Activated CD8-positive, alpha-beta memory T cell treated with anti-CD3 and anti-CD28 coated beads, Interleukin-2, amount 50 U/mL, for 1 hour (primary cell): ENCODE measurements around the gene UBE2E3.
"Not testable (repeated sequence)": the region's sequence is repeated elsewhere in the genome, so short reads cannot be mapped to it uniquely, and the experiment has no call there.

Experiments
- DNase-seq: peaks from one replicate; pipeline ENCODE4 v3.0.0-alpha.2; 2020; ENCODE audit errors: extremely low read depth

Gene UBE2E3

GRCh38 chr2:180980106-180980942 lies at the start of gene UBE2E3:
Gene UBE2E3 (plus strand): TSS chr2:180980605. CDS start chr2:180982043, 1,438 bp downstream.
- DNase-seq = peak; percentile 25

- no peak for DNase-seq
These were observed 48.6 kb upstream of the UBE2E3 start for GRCh38 chr2:180931841-180932240.

- no peak for DNase-seq
These were observed 47.1 kb upstream of the UBE2E3 start for GRCh38 chr2:180933332-180933731.

GRCh38 chr2:180934911-180935310 lies 45.5 kb upstream of the UBE2E3 start:
- DNase-seq = no peak

GRCh38 chr2:180937480-180937879 lies 42.9 kb upstream of the UBE2E3 start:
- DNase-seq = not testable (repeated sequence)

- DNase-seq = no peak
These were observed 42.0 kb upstream of the UBE2E3 start for GRCh38 chr2:180938451-180938850.

GRCh38 chr2:180943275-180943674 lies 37.1 kb upstream of the UBE2E3 start:
- DNase-seq = no peak

GRCh38 chr2:180944372-180944771 lies 36.0 kb upstream of the UBE2E3 start:
- no peak for DNase-seq

- no peak for DNase-seq
These were observed 33.2 kb upstream of the UBE2E3 start for GRCh38 chr2:180947208-180947689.

- DNase-seq = no peak
These were observed 30.5 kb upstream of the UBE2E3 start for GRCh38 chr2:180949896-180950295.

GRCh38 chr2:180952082-180952481 lies 28.3 kb upstream of the UBE2E3 start:
- no peak for DNase-seq

- no peak for DNase-seq
These were observed 27.6 kb upstream of the UBE2E3 start for GRCh38 chr2:180952731-180953336.

- no peak for DNase-seq
These were observed 26.9 kb upstream of the UBE2E3 start for GRCh38 chr2:180953550-180953949.

- DNase-seq = no peak
These were observed 25.3 kb upstream of the UBE2E3 start for GRCh38 chr2:180955101-180955500.

- no peak for DNase-seq
These were observed 20.6 kb upstream of the UBE2E3 start for GRCh38 chr2:180959787-180960186.

- no peak for DNase-seq
These were observed 19.4 kb upstream of the UBE2E3 start for GRCh38 chr2:180960982-180961381.

GRCh38 chr2:180962727-180963314 lies 17.6 kb upstream of the UBE2E3 start:
- no peak for DNase-seq

- DNase-seq = no peak
These were observed 14.0 kb upstream of the UBE2E3 start for GRCh38 chr2:180966378-180966777.

GRCh38 chr2:180969124-180969523 lies 11.3 kb upstream of the UBE2E3 start:
- no peak for DNase-seq

GRCh38 chr2:180970016-180970415 lies 10.4 kb upstream of the UBE2E3 start:
- no peak for DNase-seq

GRCh38 chr2:180971811-180972210 lies 8.6 kb upstream of the UBE2E3 start:
- no peak for DNase-seq

- no peak for DNase-seq
These were observed 4.8 kb upstream of the UBE2E3 start for GRCh38 chr2:180975585-180975984.
